HepG2 (cell line): ENCODE data around the gene NECTIN3.

Experiments used
- AFF4 ChIP-seq: sonication (generic); formaldehyde crosslinking; IDR thresholded peaks from 2 replicates; pipeline ENCODE4 v1.4.0; 2020; ENCODE audit warnings: missing genetic modification reagents
- BRD4 ChIP-seq: sonication (generic); formaldehyde crosslinking; IDR thresholded peaks from 2 replicates; pipeline ENCODE4 v1.4.0; 2020; ENCODE audit warnings: missing genetic modification reagents
- CBX5 ChIP-seq: sonication (generic); formaldehyde crosslinking; IDR thresholded peaks from 2 replicates; pipeline ENCODE4 v1.4.0; 2020; ENCODE audit warnings: missing genetic modification reagents, borderline replicate concordance
- PHF8 ChIP-seq: sonication (generic); formaldehyde crosslinking; IDR thresholded peaks from 2 replicates; pipeline ENCODE4 v1.5.0; 2020; ENCODE audit warnings: missing genetic modification reagents
- STAT6 ChIP-seq: sonication (generic); formaldehyde crosslinking; IDR thresholded peaks from 2 replicates; pipeline ENCODE4 v1.4.0; 2020; ENCODE audit warnings: missing genetic modification reagents, mild to moderate bottlenecking, borderline replicate concordance
- YY1 ChIP-seq: IDR thresholded peaks from 2 replicates; pipeline ENCODE4 v1.6.1; 2011; ENCODE audit warnings: low read length, low read depth, moderate library complexity, mild to moderate bottlenecking; ENCODE audit not compliant: insufficient read depth, insufficient replicate concordance
- ZNF274 ChIP-seq: sonication (generic); formaldehyde crosslinking; IDR thresholded peaks from 2 replicates; pipeline ENCODE4 v1.5.1; 2020; ENCODE audit warnings: mild to moderate bottlenecking, missing genetic modification reagents
- ZNF326 ChIP-seq: sonication (generic); formaldehyde crosslinking; IDR thresholded peaks from 2 replicates; pipeline ENCODE4 v1.4.0; 2020; ENCODE audit warnings: missing genetic modification reagents, borderline replicate concordance
- TF ChIP-seq, protein P1 (sequence below): sonication (generic); formaldehyde crosslinking; IDR thresholded peaks from 2 replicates; pipeline ENCODE4 v1.8.0; 2022; ENCODE audit warnings: mild to moderate bottlenecking, missing genetic modification reagents, borderline replicate concordance

GRCh38 chr3:111027868-111028267, 43.7 kb upstream of the NECTIN3 start:
- no peak for TF ChIP-seq YY1
- TF ChIP-seq PHF8: no peak
- no peak for TF ChIP-seq AFF4 (CRISPR knock-in tag)
- TF ChIP-seq, protein P1, sequence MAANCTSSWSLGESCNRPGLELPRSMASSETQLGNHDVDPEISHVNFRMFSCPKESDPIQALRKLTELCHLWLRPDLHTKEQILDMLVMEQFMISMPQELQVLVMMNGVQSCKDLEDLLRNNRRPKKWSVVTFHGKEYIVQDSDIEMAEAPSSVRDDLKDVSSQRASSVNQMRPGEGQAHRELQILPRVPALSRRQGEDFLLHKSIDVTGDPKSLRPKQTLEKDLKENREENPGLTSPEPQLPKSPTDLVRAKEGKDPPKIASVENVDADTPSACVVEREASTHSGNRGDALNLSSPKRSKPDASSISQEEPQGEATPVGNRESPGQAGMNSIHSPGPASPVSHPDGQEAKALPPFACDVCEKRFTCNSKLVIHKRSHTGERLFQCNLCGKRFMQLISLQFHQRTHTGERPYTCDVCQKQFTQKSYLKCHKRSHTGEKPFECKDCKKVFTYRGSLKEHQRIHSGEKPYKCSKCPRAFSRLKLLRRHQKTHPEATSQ (CRISPR knock-in tag): no peak
- TF ChIP-seq STAT6 (CRISPR knock-in tag): no peak
- TF ChIP-seq BRD4 (CRISPR knock-in tag): no peak
- TF ChIP-seq ZNF274 (CRISPR knock-in tag): no peak
- TF ChIP-seq ZNF326 (CRISPR knock-in tag): no peak
- no peak for TF ChIP-seq CBX5
